ENCODE measurements around the gene TMEM273.
A peak's percentile ranks its signal among the peaks of the same experiment; 100 is the strongest.

The TMEM273 gene

DNA sequence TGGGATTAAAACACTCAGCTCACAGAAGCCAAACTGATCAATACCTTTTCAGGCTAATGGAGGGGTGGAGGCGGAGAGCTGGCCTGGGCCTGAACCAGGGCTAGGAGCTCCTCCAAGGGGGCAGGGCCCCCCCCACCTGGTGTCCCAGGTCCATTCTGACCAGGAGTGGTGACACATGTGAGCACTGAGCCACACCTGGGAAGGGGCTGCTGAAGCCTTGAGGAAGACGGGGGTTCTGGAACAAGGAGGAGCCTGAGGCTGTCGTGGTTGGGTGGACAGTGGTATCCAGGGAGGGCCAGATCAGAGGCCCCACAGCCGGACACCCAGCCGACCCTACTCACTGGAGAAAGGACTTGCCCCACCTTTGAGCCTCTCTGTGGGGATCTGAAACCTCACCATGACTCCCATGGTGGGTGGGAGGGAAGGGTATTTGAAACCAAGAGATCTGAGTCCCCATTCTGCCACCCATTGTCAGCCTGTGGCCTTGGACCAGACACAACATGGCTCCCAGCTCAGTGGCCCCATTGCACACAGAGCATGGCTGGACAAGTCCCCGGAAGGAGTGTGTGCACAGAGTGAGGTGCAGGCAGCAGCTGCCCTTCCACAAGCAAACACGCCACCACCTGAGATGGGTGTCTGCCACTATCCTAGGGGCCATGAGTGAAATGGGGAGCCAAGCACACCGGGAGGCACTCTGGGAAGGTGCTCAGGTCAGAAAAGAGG is 12.4 kb downstream of the TMEM273 start:
- DNase-seq (ENCODE audit: low read depth), result no peak

DNA sequence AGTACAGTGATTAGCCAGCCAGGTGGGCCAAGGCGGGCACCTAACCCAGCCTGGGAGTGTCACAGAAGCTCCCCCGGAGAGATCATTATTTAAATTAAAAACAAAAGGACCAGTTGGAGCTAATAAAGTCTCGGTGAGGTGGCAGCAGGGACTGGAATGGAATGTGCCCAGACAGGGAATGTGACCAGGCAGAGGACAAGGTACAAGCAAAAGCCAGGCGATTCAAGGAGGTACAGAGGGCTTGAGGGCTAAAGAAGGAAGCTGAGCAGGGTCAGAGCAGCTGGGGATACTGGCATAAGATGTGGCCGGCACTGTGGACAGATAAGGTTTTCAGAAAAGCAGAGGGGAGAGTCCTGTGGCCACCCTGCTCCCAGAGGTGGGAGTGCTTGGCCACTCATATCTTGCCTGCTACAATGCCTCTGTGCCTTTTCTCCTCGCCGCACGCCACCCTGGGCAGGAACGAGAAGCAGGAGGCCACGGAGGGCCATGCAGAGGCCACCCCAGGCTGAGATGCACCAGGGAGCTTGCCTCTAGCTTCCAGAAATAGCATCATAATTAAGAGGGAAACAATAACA is 13.2 kb downstream of the TMEM273 start:
- DNase-seq (ENCODE audit: low read depth), result no peak

DNA sequence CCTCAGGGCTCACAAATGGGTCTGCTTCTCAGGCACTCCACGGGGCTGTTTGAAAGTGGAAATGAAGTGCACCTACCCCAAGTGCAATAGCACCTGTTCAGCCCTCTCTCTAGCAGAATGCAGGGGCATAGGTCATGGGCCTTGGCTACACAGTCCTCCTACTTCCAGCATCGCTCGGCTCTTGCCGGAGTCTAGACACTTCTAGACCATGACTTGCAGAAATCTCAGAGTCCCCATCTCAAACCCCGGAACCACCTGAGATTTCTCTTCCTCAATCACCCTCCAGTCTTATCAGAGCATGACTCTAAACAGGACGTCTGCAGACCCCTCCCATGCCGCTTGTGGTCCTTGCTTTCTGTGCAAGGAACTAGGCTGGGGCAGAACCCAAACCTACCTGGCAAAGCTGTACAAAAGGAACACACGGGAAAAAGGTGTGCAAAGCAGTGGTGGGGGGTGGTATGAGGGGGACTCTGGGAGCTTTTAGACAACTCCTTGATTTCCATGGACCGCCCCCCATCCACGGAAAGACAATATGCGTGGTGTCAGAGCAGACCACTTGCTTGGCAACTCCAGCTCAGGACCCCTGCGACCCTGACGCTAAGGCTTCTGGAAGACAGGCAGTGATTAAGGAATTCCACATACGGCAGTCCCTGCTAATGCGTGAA is 13.8 kb downstream of the TMEM273 start:
- DNase-seq (ENCODE audit: low read depth), result no peak

DNA sequence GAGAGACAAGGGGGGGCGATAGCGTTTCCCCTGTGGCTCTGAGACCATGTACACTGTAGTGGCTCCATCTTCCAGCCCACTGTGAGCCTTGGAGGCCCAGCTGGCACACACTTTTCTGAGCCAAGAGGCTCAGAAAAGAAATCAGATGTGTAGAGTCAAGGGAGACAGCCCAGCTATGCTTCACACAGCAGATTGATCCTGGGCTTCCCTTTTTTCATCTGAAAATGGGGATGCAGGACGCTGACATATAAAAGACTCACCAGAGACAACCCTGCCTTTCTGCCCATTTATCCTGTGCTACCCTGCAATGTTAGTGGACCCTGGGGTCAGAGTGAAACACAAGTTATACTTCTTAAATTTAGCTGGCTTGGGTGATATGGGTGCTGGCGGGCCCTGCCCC is 14.3 kb downstream of the TMEM273 start:
- no peak for DNase-seq (ENCODE audit: low read depth)

DNA sequence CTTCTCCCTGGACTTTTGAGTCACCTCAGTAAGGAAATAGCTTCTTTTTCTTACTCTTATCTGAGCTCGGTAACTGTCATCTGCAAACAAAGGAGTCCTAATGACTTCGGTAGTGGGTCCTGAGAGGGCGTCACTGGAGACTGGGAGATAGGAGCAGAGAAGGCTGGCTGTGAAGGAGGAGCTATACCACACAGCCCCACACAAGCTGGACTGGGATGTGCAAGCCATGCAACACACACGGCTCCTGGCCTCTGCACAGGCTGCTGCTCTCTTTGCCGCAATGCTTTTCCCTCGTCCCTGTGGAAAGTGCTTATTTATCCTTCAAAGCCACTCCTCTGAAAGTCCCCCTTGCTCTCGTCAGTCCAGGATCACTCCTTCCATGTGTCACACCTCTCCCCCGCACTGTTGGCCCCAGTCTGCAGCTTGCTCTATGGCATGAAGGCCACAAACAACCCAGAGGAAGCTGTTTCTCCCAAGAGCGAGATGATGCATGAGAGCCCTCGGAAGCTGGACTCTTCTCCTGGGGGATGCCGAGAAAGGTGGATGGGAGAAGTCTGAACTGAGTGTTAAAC is 14.9 kb downstream of the TMEM273 start:
- no peak for DNase-seq (ENCODE audit: low read depth)

DNA sequence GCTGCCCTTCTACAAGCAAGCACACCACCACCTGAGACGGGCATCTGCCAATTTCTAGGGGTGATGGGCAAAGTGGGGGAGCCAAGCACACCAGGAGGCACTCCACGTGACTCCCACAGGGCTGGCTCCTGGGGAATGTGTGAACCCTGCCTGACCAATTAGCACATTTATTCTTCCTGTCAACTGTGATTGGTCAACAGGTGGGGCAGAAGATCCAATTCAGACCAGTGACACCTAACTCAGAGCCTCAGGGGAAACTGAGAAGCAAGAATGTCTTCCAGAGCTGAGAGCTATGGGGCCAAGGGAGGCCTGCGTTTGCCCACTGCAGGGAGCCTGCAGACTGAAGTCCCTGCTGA is 15.4 kb downstream of the TMEM273 start:
- DNase-seq (ENCODE audit: low read depth), result no peak

DNA sequence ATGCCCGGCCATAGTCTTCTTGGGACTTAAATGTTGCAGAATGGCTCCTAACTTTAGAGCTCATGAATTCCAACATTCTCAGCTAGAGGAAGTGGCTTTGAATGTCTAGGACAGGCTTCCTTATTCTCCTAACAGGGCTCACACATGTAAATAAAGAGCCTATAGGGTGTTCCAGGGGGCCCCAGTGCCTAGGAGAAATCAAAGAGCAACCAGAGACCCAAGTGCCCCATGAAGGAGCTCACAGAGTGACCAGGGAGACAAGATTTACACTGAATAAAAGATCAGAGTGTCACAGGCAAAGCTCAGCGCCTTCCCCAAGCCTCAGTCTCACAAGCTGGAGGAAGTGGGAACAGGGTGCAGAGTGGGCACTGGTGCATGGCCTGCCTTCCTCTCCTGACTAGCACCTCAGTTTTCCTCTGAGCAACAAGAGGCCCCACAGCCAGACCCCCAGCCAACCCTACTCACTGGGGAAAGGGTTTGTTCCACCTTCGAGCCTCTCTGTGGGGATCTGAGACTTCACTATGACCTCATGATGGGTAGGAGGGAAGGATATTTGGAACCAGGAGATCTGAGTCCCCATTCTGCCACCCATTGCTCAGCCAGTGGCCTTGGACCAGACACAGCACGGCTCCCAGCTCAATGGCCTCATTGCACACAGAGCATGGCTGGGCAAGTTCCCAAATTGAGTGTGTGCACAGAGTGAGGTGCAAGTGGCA is 16.0 kb downstream of the TMEM273 start:
- no peak for DNase-seq (ENCODE audit: low read depth)

DNA sequence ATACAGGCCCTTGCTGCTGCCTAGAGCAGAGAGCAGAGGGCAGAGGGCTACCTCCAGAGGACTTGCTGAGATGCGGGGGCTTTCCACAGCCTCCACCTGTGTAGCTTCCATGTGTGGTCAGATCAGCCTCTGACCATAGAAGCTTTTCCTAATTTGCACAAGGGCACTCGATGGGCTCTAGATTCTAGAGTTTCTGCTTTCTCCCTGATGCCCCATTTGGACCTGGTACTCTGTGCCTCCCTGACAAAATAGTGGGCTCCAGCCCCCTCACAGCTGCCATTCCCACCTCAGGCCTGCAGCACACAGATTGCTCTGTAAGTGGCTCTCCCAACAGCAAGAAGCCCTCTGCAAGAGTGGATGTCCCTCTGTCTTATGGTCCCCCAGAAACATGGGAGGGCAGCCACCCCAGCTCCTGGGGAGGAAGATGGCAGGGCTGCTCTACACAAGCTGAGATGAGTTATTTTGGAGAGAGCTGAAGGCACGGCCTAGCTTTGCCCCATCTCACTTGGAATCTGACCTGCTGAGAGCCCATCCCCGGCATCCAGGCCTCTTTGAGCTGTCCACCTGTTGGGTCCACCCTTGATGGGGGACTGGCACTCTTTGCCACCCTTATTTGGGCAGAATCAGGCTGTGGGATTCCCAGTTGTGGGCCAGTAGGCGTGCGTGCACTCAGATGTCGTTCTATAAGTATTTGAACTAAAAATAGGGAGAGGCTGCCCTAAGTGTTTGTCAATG is 16.7 kb downstream of the TMEM273 start:
- DNase-seq (ENCODE audit: low read depth), result no peak

DNA sequence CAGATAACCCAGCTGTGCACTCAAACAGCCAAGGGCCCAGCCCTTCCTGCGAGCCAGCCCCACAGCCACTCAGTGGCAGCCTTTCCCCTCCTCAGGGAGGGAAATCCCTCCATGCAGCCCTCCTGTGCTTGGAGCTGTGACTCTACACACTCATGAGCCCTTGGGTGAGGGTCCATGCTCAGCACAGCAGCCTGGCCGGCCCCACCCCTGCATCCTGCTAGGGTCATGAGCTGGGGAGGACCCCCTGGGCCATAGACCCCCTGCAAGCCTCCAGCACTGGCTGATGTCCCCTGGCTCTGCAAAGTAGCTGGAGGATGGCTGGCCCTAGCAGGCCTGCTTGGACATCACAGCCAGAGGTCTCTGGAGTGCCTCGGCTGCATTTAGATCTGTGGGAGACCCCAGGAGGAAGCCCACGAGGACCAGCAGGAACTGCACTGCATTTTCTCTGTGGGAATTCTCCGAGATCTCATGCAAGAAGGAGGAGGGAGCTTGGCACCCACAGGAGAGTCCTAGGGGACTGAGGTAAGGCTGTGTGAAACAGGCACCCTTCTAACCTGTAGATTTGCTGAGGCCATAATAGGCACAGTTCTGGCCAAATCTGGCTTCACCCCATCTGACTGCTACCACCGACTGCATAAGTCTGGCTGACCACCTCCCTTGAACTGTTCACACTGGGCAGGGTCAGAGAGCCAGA is 17.4 kb downstream of the TMEM273 start:
- DNase-seq (ENCODE audit: low read depth), result no peak

DNA sequence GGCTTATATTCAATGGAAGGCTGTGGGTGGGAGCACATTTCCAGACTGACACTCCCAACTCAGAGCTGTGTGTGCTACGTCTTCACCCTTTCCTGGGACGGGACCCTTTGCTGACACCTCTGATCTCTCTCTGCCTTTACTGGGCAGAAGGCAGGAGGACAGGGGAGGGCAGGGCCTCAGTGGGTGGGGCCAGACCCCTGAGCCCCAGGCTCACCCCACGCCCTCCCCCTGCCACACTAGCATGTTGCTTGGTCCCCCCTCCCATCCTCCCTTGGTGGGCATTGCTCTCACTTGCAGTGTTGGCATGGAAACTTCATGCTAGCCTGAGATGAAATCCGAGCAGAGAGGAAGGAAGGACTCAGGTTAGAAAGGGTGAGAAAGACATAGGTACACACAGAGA is 18.4 kb downstream of the TMEM273 start:
- DNase-seq (ENCODE audit: low read depth), result no peak

DNA sequence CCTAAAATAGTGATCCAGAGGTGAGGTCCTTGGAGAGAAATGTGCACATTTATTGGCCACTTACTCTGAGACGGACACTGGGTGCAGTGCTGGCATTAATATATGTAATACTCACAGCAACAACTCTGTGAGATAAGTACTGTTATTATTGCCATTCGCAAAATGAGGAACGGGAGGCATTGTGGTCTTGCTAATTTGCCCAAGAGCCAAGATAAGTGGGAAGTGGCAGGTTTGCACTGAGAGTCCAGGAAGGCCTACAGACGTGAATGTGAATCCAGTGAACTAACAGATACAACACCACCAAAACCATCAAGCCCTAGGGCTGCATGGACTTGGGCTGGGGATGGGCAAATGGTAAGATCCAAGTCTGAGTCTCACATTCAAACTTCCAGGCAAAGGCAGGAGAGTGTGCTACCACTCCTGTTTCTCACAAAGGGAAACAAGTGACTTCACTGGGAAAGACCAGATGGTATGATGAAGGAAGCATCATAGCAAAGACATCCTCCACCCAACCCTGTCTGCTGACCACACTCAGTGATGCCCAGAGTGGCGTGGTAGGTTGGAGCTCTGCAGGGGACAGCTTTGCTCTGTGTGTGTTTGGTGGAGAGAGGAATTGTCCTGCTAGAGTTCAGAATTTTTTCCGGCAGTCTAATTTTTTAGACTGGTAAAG is 19.2 kb downstream of the TMEM273 start:
- DNase-seq (ENCODE audit: low read depth), result no peak

DNA sequence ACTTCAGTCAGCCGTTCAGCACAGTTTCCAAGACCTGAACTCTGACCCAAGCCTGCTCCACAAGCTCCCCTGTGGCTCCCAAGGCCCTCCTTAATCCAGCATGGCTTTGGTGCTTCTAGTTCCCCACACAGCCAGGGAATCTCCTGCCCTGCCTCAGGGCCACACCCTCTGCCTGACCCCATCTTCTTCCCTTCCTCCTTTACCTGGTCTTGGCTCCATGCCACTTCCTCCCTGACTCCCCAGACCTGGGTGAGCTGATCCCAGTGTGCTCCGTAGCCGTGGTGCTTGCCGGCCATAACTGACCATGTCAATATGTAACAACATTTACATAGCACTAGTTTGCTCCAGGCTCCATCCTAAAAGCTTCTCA is 20.0 kb downstream of the TMEM273 start:
- no peak for DNase-seq (ENCODE audit: low read depth)

DNA sequence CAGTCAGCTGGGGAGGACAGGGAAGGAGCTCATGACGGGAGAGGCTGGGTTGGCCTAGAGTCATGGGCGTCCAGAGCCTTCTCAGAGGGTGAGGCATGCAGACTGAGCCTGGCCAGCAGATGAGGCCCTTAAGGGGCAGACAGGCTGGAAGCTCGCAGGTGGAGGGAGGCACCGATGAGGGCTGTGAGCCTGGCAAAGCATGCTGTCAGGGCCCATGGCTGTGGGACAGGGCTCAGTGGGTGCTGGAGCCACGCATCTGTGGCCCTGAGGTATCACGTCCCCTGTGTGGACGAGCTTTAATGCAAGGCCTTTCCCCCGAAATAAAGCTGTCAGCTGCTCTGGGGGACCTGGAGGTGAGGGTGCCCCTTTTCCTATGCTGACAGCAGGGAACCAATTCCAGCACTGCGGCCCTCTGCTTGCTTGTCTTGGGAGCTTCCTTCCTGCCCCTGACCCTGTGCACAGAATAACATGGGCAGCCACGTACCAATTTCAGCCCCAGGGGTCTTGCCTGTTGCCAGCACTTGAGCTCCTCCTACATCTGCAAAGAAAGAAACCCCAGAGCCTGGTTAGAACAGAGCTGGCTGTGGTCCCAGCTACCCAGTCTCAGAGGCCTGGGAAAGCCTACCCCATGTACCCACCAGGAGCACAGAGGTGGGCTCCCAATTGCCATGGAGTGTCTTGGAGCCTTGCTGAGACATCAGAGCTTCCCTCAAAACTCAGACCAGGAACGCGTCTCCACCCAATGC is 20.6 kb downstream of the TMEM273 start:
- no peak for DNase-seq (ENCODE audit: low read depth)

DNA sequence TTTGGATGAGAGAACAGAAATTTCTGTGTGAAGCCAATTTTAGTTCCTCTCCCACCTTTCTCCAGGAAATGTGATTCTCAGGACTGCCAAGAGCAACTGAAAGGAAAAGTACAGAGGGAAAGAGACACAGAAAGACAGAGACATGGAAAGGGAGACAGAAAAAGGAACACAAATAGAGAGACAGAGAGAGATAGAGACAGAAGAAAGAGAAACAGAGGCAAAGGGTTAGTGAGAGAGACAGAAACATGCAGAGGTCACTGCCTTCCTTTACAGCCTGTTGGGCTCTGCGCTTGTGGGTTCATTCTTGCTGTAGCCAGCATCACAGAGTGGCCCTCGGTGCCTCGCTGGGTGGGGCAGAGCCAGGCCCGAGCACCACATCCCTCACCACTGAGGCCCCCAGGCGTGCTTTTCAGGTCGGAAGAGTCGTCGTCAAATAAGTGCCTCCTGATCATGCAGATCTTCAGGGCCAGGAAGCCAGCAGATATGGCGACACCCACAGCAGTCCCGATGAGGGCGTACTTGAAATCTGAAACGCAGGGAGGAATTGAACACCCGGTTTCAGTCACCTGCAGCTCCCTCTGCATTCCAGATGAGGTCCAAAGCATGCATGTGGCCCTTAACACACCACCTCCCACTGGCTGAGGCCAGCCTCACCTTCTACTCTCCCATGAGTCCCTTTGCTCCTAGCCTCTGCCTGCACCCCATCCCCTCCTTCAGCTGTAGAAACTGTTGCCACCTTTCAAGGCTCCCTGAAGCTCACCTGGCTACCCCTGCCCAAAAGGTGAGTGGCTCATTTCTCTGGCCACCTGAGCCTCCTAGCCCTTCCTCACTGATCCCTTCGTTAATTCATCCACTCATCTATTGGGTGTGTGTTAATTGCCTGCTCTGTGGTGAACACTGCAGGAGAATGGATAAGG is 21.4 kb downstream of the TMEM273 start:
- DNase-seq (ENCODE audit: low read depth), result no peak

DNA sequence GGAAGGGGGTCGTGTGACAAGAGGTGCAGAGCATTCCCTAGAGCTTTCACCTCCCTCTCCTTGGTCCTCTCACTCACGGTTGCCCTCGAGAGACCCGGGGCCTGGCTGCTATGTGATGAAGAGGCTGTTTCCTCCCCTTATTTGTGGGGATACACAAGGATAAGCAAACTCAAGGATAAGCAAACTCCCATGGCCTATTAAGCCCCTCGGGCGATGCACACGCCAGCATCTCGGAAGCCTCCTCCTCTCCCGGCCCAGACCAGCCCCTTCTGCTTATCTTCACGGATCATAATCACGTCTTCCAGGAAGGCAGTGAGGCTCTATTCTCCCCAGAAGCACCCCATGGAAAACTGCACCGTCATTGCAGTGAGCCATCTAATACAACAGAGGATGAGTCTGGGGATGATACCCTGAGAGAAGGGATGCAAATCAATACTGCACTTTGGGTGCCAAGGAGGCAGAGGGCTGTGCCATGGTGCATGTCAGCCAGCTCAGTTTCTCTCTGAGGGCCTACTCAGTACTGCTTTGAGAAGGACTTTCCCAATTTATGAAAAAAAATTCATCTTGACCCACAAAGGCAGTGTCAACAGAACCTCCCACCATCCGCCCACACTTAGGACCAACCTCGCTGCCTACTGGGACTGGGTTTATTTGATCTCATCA is 22.2 kb downstream of the TMEM273 start:
- DNase-seq (ENCODE audit: low read depth), result no peak

DNA sequence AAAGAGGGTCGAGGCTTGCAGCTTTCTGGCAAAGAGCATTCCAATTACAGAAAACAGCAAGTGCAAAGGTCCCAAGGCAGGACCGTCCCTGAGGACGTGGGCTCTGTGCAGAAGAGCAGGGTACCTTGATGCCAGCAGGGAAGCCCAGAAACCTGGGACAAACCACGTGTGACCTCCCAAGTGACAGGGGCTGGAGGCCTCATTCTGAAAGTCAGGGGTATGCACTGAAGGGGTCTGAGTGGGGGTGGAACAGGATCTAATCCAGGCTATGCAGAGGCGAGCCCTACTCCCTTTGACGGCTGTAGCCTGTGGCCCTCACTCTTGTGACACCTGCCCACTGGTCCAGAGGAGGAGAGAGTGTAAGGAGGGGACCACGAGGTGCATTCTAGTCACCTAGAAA is 22.9 kb downstream of the TMEM273 start:
- DNase-seq (ENCODE audit: low read depth), result no peak

DNA sequence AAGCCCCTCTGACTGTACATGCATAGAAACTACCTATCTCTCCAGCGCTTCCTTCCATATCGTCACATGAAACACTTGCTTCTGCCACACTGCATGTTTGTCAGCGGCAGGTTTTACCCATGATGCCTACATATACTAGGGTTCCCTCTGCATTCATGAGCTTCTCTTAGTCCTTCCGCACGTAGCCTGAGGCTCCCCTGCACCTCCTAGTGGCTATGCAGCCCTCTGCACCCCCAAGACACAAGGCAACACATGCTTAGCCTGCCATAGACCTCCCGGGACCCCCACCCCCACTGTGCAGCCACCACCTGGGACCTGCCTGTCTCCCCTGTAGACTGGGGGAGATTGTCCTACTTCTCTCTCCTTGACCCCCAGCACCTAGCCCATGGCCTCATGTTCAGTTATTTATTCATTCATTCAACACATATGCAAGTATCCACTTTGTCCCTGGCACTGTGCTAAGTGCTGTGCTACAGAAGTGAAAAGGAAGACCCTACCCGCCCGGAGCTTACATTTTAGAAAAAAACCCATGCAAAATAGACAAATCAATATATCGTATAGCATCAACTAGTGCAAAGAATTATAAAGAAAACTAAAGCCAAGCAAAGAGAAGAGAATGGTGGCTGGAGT is 23.5 kb downstream of the TMEM273 start:
- DNase-seq (ENCODE audit: low read depth), result no peak

DNA sequence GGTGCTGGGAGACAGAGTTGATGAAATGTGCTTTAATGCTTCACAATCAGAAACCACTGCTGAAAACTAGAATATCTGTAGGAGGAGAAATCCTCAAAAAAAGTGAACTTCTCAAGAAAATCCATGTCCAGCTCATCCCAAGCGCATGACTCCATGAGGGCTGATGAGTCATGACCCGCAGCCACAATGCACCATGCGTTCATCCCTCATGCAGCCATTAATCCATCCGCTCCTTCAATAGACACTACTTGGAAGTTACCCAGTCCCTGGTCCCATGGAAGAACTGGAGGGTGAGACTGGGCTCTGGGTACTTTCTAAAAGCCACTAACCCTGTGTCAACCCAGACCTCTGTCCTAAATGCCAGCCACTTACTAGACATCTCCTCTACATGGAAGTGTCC is 24.4 kb downstream of the TMEM273 start:
- peak; percentile 85 for DNase-seq (ENCODE audit: low read depth)

All from stromal cell of bone marrow (primary cell).